KMS-11 (cell line): ENCODE results near the gene CDK4.
"Not testable (repeated sequence)": the region's sequence is repeated elsewhere in the genome, so short reads cannot be mapped to it uniquely, and the experiment has no call there.

Source experiments
- H2AFZ ChIP-seq: fragments of 200-600 bp; sonication (generic); 2 replicates; pipeline ENCODE4 v1.6.1; 2016; ENCODE audit warnings: antibody characterized with exemption, mixed run types, low read depth
- H3K27ac ChIP-seq: fragments of 200-600 bp; sonication (generic); 2 replicates; pipeline ENCODE4 v1.6.1; 2016; ENCODE audit warnings: mild to moderate bottlenecking, mixed run types
- H3K27me3 ChIP-seq: fragments of 200-600 bp; sonication (generic); 2 replicates; pipeline ENCODE4 v1.6.1; 2017; ENCODE audit warnings: mild to moderate bottlenecking, low read depth, mixed run types, moderate library complexity; ENCODE audit not compliant: insufficient read depth
- H3K36me3 ChIP-seq: fragments of 200-600 bp; sonication (generic); 2 replicates; pipeline ENCODE4 v1.6.1; 2017; ENCODE audit warnings: mild to moderate bottlenecking, mixed run types; ENCODE audit not compliant: insufficient read depth
- H3K4me1 ChIP-seq: fragments of 200-600 bp; sonication (generic); 2 replicates; pipeline ENCODE4 v1.6.1; 2016; ENCODE audit warnings: mild to moderate bottlenecking, low read depth, mixed run types; ENCODE audit not compliant: poor library complexity, severe bottlenecking
- H3K4me2 ChIP-seq: fragments of 200-600 bp; sonication (generic); 2 replicates; pipeline ENCODE4 v1.7.0; 2016; ENCODE audit warnings: mild to moderate bottlenecking, mixed run types
- H3K4me3 ChIP-seq: fragments of 200-600 bp; sonication (generic); IDR thresholded peaks from 2 replicates; pipeline ENCODE4 v1.6.1; 2017; ENCODE audit warnings: low read depth, low read length, mixed read lengths; ENCODE audit not compliant: insufficient read depth
- H3K79me2 ChIP-seq: fragments of 200-600 bp; sonication (generic); 2 replicates; pipeline ENCODE4 v1.6.1; 2016; ENCODE audit warnings: low read depth, mixed run types; ENCODE audit not compliant: insufficient read depth
- H3K9ac ChIP-seq: fragments of 200-600 bp; sonication (generic); 2 replicates; pipeline ENCODE4 v1.6.1; 2016; ENCODE audit warnings: mild to moderate bottlenecking, mixed run types
- H4K20me1 ChIP-seq: fragments of 200-600 bp; sonication (generic); 2 replicates; pipeline ENCODE4 v1.6.1; 2016; ENCODE audit warnings: mild to moderate bottlenecking, mixed run types; ENCODE audit not compliant: insufficient read depth
- CTCF ChIP-seq: fragments of 200-600 bp; sonication (generic); conservative IDR thresholded peaks from 2 replicates; pipeline ENCODE4 v1.6.1; 2017; ENCODE audit warnings: low read depth, mild to moderate bottlenecking, antibody characterized with exemption, low read length, moderate library complexity, mixed read lengths

CDK4 gene

GRCh38 chr12:57723630-57723962, 28.5 kb downstream of the CDK4 start:
- no peaks in the 10 kb centered on the region for H3K79me2 ChIP-seq
- H2AFZ ChIP-seq = no peak overlapping the region
- TF ChIP-seq CTCF = no peak
- H3K4me3 ChIP-seq = no peak overlapping the region
- no peaks in the 10 kb centered on the region; the same call in 1 of the 2 replicates for H3K27me3 ChIP-seq
- H3K4me2 ChIP-seq = no peak overlapping the region
- peaks cover 5% of the 10 kb centered on the region; the same call in 1 of the 2 replicates for H3K36me3 ChIP-seq
- no peak overlapping the region for H3K9ac ChIP-seq
- no peaks in the 10 kb centered on the region for H3K4me1 ChIP-seq
- H4K20me1 ChIP-seq = no peaks in the 10 kb centered on the region
- no peak overlapping the region for H3K27ac ChIP-seq

- Histone ChIP-seq H3K36me3 (peaks cover 8% of the 10 kb centered on the region; the same call in 1 of the 2 replicates), H3K9ac (no peak overlapping the region), H2AFZ (no peak overlapping the region), H3K27me3 (no peaks in the 10 kb centered on the region), H3K4me3 (no peak overlapping the region), H3K27ac (no peak overlapping the region), H4K20me1 (no peaks in the 10 kb centered on the region), H3K4me1 (no peaks in the 10 kb centered on the region), H3K79me2 (no peaks in the 10 kb centered on the region), H3K4me2 (no peak overlapping the region)
- no peak for TF ChIP-seq CTCF
Observed at GRCh38 chr12:57722716-57723629, 29.1 kb downstream of the CDK4 start.

- not testable (repeated sequence) for H2AFZ ChIP-seq, H4K20me1 ChIP-seq
Observed at GRCh38 chr12:57721846-57722608, 30.1 kb downstream of the CDK4 start.

DNA sequence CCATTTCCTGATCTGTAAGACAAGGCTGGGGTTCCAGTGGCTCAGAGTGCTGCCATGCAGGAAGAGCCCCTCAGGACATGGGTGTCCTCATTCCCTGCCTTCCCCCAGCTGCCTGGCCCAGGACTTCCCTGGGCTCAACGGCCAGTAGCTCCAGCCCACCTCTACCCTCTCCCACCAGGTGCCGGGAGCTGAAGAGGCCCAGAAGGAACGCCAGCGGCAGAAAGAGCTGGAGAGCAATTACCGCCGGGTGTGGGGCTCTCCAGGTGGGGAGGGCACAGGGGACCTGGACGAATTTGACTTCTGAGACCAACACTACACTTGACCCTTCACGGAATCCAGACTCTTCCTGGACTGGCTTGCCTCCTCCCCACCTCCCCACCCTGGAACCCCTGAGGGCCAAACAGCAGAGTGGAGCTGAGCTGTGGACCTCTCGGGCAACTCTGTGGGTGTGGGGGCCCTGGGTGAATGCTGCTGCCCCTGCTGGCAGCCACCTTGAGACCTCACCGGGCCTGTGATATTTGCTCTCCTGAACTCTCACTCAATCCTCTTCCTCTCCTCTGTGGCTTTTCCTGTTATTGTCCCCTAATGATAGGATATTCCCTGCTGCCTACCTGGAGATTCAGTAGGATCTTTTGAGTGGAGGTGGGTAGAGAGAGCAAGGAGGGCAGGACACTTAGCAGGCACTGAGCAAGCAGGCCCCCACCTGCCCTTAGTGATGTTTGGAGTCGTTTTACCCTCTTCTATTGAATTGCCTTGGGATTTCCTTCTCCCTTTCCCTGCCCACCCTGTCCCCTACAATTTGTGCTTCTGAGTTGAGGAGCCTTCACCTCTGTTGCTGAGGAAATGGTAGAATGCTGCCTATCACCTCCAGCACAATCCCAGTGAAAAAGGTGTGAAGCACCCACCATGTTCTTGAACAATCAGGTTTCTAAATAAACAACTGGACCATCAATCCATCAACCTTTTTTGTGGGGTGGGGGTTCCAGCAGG, 31.2 kb downstream of the CDK4 start:
- Histone ChIP-seq H3K4me2 (no peak overlapping the region), H3K27me3 (no peaks in the 10 kb centered on the region), H3K79me2 (no peaks in the 10 kb centered on the region), H2AFZ (no peak overlapping the region), H3K27ac (no peak overlapping the region), H3K4me3 (no peak overlapping the region), H3K9ac (no peak overlapping the region), H4K20me1 (no peaks in the 10 kb centered on the region), H3K36me3 (peaks cover 9% of the 10 kb centered on the region; the same call in 1 of the 2 replicates), H3K4me1 (no peaks in the 10 kb centered on the region)
- no peak; the same call in 1 of the 2 replicates for TF ChIP-seq CTCF

More at GRCh38 chr12:57721846-57722608, 30.1 kb downstream of the CDK4 start:
- H3K27me3 ChIP-seq, H3K27ac ChIP-seq, H3K79me2 ChIP-seq, H3K4me1 ChIP-seq, H3K4me3 ChIP-seq, H3K4me2 ChIP-seq, H3K36me3 ChIP-seq, H3K9ac ChIP-seq: not testable (repeated sequence)
